Activated B cell treated with CpG ODN at 0.5 μM for 24 hours (primary cell): Measurements from ENCODE around the gene TLE5. TPM values are rescaled to one million over a fixed set of nuclear protein-coding genes. Genes with fewer than 3 reads are reported as not detected.
A peak's percentile ranks its signal among the peaks of the same experiment; 100 is the strongest.

Source experiments
- ATAC-seq: fragments of 200-7000 bp; cut with Tn5 transposase; one replicate; pipeline ENCODE4 v1.10.0; 2021; ENCODE audit warnings: low read depth, mild to moderate bottlenecking, moderate library complexity
- CTCF ChIA-PET: fragments of 350-600 bp; sonication (Branson Sonifier 250); formaldehyde crosslinking; loops from one replicate; lab custom pipeline; 2021; ENCODE audit warnings: antibody characterized with exemption; lab: Charles Lee
- POLR2A ChIA-PET: fragments of 350-600 bp; sonication (Branson Sonifier 250); formaldehyde crosslinking; loops from one replicate; lab custom pipeline; 2021; ENCODE audit warnings: antibody characterized with exemption; lab: Charles Lee
- DNase-seq: peaks from one replicate; pipeline ENCODE4 v3.0.0; 2022
- H3K27ac Mint-ChIP-seq: one replicate; pipeline ENCODE4 v1.8.0; 2020; ENCODE audit warnings: mixed read lengths
- H3K27me3 Mint-ChIP-seq: one replicate; pipeline ENCODE4 v1.8.0; 2021; ENCODE audit warnings: mixed read lengths
- H3K36me3 Mint-ChIP-seq: one replicate; pipeline ENCODE4 v1.8.0; 2021; ENCODE audit warnings: low read depth, mixed read lengths
- H3K4me1 Mint-ChIP-seq: one replicate; pipeline ENCODE4 v1.8.0; 2021; ENCODE audit warnings: mixed read lengths
- H3K4me3 Mint-ChIP-seq: one replicate; pipeline ENCODE4 v1.8.0; 2020; ENCODE audit warnings: mild to moderate bottlenecking, mixed read lengths
- H3K9me3 Mint-ChIP-seq: one replicate; pipeline ENCODE4 v1.8.0; 2020; ENCODE audit warnings: mixed read lengths
- CTCF ChIP-seq: fragments of 200-600 bp; IDR thresholded peaks from one replicate; pipeline ENCODE4 v1.8.0; 2022; ENCODE audit warnings: antibody characterized with exemption, mild to moderate bottlenecking
- intact Hi-C: fragments of 100-400 bp; cut with micrococcal nuclease; formaldehyde crosslinking; loops from one replicate; pipeline ENCODE4 v1.15.1; 2024
- total RNA-seq: library from RNA; stranded (reverse); gene quantifications from 2 replicates; pipeline ENCODE4 v1.2.3, GENCODE V29; 2022

Gene TLE5
- total RNA-seq, 1 donor from 2014 or later: 323 TPM

GRCh38 chr19:3058821-3059314 is 3.4 kb downstream of the TLE5 start:
- H3K36me3 Mint-ChIP-seq: peaks cover 53% of the 10 kb centered on the region
- intact Hi-C loops: no loop called here
- no peak for TF ChIP-seq CTCF
- H3K4me3 Mint-ChIP-seq: no peak overlapping the region
- ChIA-PET CTCF (no interaction called here), POLR2A (interaction anchor here (1.0 to 1.2 kb wide), 2 partner anchors 19 to 21 kb away, joined by 3 to 4 read pairs; no protein-coding TSS in a partner anchor)
- DNase-seq (no peak), ATAC-seq (no peak)
- no peak overlapping the region for H3K27ac Mint-ChIP-seq
- no peaks in the 10 kb centered on the region for H3K27me3 Mint-ChIP-seq
- peaks cover 47% of the 10 kb centered on the region for H3K4me1 Mint-ChIP-seq
- H3K9me3 Mint-ChIP-seq: no peaks in the 10 kb centered on the region

- no peak for TF ChIP-seq CTCF
- intact Hi-C loops: no loop called here
- Mint-ChIP-seq H3K4me3 (no peak overlapping the region), H3K36me3 (peaks cover 58% of the 10 kb centered on the region), H3K27ac (peak overlapping the region; percentile 37), H3K9me3 (no peaks in the 10 kb centered on the region), H3K27me3 (no peaks in the 10 kb centered on the region), H3K4me1 (peaks cover 40% of the 10 kb centered on the region)
- DNase-seq: no peak
- ATAC-seq: no peak
- ChIA-PET CTCF (no interaction called here), POLR2A (interaction anchor here (1.2 kb wide), 1 partner anchor 20 kb away, joined by 4 read pairs; no protein-coding TSS in a partner anchor)
These were observed 4.1 kb downstream of the TLE5 start for GRCh38 chr19:3058009-3058820.

GRCh38 chr19:3057275-3057714 is 5.0 kb downstream of the TLE5 start:
- Mint-ChIP-seq H3K36me3 (peaks cover 58% of the 10 kb centered on the region), H3K27ac (no peak overlapping the region), H3K4me1 (peaks cover 37% of the 10 kb centered on the region), H3K9me3 (no peaks in the 10 kb centered on the region), H3K4me3 (no peak overlapping the region), H3K27me3 (no peaks in the 10 kb centered on the region)
- TF ChIP-seq CTCF: no peak
- ATAC-seq: no peak
- ChIA-PET CTCF (no interaction called here), POLR2A (interaction anchor here (0.7 kb wide), 1 partner anchor 21 kb away, joined by 3 read pairs; no protein-coding TSS in a partner anchor)
- DNase-seq: no peak
- intact Hi-C loops: no loop called here

- CTCF ChIA-PET: no interaction called here
- ATAC-seq (no peak), DNase-seq (no peak)
- no peak for TF ChIP-seq CTCF
- no peaks in the 10 kb centered on the region for H3K27me3 Mint-ChIP-seq
- intact Hi-C loops: no loop called here
- peaks cover 58% of the 10 kb centered on the region for H3K36me3 Mint-ChIP-seq
- no peaks in the 10 kb centered on the region for H3K9me3 Mint-ChIP-seq
- no peak overlapping the region for H3K27ac Mint-ChIP-seq
- H3K4me3 Mint-ChIP-seq: no peak overlapping the region
- POLR2A ChIA-PET: interaction anchor here (0.7 kb wide), 1 partner anchor 20 kb away, joined by 3 read pairs; no protein-coding TSS in a partner anchor
- H3K4me1 Mint-ChIP-seq: peaks cover 37% of the 10 kb centered on the region
These were observed 5.7 kb downstream of the TLE5 start for GRCh38 chr19:3056417-3057088.
